K562 (cell line): ENCODE measurements around the gene DCLK2. TPM values are rescaled to one million over a fixed set of nuclear protein-coding genes. Genes with fewer than 3 reads are reported as not detected.

Experiments used
- ATAC-seq: fragments of 200-7000 bp; cut with Tn5 transposase; 3 replicates; pipeline ENCODE4 v1.9.1; 2020; ENCODE audit warnings: moderate library complexity
- BruUV-seq: library from RNA; stranded (reverse); fragments of 400-500 nt; replicated peaks from 2 replicates; lab custom pipeline; 2021; lab: Mats Ljungman, UMichigan
- CTCF ChIA-PET: fragments of 300-600 bp; formaldehyde crosslinking; extraction: SDS; loops from one replicate; lab custom pipeline; 2021; ENCODE audit warnings: low intra/inter-chr PET ratio; lab: Yijun Ruan, JAX
- POLR2A ChIA-PET: fragments of 300-600, 350-650 bp; sonication (Branson Sonifier 250); formaldehyde crosslinking; extraction: SDS; loops from one replicate; lab custom pipeline; 2021; ENCODE audit warnings: antibody characterized with exemption, inconsistent platforms; lab: Yijun Ruan, JAX
- DNase-seq, 4 experiments: peaks; one replicate each; pipeline versions ENCODE4 v3.0.0 to v3.0.0-alpha.2; 2011 to 2018; ENCODE audit warnings: low spot score in 3 of 4, mixed read lengths in 3 of 4; ENCODE audit errors: extremely low read depth in 1 of 4
- FAIRE-seq: peaks from 2 replicates; lab custom pipeline; 2011; peaks lifted over from hg19 to GRCh38; lab: Jason Lieb, UNC
- H2AFZ ChIP-seq: 2 replicates; pipeline ENCODE4 v1.6.0; 2011; ENCODE audit warnings: low read depth, low read length, control low read depth, inconsistent platforms
- H3K27ac ChIP-seq: fragments of 200-600 bp; 3 replicates; pipeline ENCODE4 v1.8.0; 2011; ENCODE audit warnings: low read depth, mild to moderate bottlenecking, control low read depth, inconsistent platforms, low read length, moderate library complexity, mixed read lengths; ENCODE audit errors: extremely low read depth
- H3K27me3 ChIP-seq, 2 experiments: fragments of 300-600 bp in 1 of 2; 2 replicates in 1 of 2; 3 replicates in 1 of 2; pipeline versions ENCODE4 v1.6.0 to v1.8.0; 2011; ENCODE audit warnings: inconsistent platforms in 2 of 2, low read length in 2 of 2, mild to moderate bottlenecking in 1 of 2, mixed read lengths in 1 of 2, moderate library complexity in 1 of 2; ENCODE audit not compliant: control insufficient read depth in 2 of 2, insufficient read depth in 2 of 2
- H3K36me3 ChIP-seq: fragments of 300-600 bp; 3 replicates; pipeline ENCODE4 v1.8.0; 2011; ENCODE audit warnings: mild to moderate bottlenecking, low read length, inconsistent platforms; ENCODE audit not compliant: control insufficient read depth, insufficient read depth
- H3K4me1 ChIP-seq, 2 experiments: fragments of 200-600 bp in 1 of 2; replicated peaks in 1 of 2; 2 replicates in 1 of 2; 3 replicates in 1 of 2; pipeline versions ENCODE4 v1.5.1 to v1.8.0; 2011; ENCODE audit warnings: inconsistent platforms in 2 of 2, low read length in 2 of 2, mild to moderate bottlenecking in 1 of 2, mixed read lengths in 1 of 2, moderate library complexity in 1 of 2; ENCODE audit not compliant: control insufficient read depth in 2 of 2, insufficient read depth in 2 of 2
- H3K4me2 ChIP-seq: 2 replicates; pipeline ENCODE4 v1.6.1; 2011; ENCODE audit warnings: low read length, control low read depth, inconsistent platforms, mixed read lengths; ENCODE audit not compliant: insufficient read depth
- H3K4me3 ChIP-seq: fragments of 200-600 bp; sonication (generic), shearing (Covaris generic); 2 replicates; pipeline ENCODE4 v1.5.1; 2016; ENCODE audit warnings: control low read depth, inconsistent platforms
- H3K79me2 ChIP-seq: fragments of 200-600 bp; 3 replicates; pipeline ENCODE4 v1.8.0; 2011; ENCODE audit warnings: low read length, inconsistent platforms; ENCODE audit not compliant: control insufficient read depth, insufficient read depth
- H3K9ac ChIP-seq, 2 experiments: 2 replicates each; pipeline versions ENCODE4 v1.6.0 to v1.6.1; 2011; ENCODE audit warnings: low read depth in 2 of 2, low read length in 2 of 2, control low read depth in 1 of 2, inconsistent platforms in 1 of 2, mild to moderate bottlenecking in 1 of 2, mixed read lengths in 1 of 2; ENCODE audit not compliant: insufficient read depth in 1 of 2
- H3K9me1 ChIP-seq: one replicate; pipeline ENCODE4 v1.6.0; 2011; ENCODE audit warnings: inconsistent platforms, mild to moderate bottlenecking, low read length, moderate library complexity; ENCODE audit not compliant: control insufficient read depth, insufficient read depth
- H3K9me3 ChIP-seq: replicated peaks from 2 replicates; pipeline ENCODE4 v1.5.1; 2011; ENCODE audit warnings: low read depth, low read length, inconsistent platforms; ENCODE audit not compliant: control insufficient read depth, insufficient read depth
- H4K20me1 ChIP-seq: replicated peaks from 2 replicates; pipeline ENCODE4 v1.6.1; 2011; ENCODE audit warnings: low read length, inconsistent platforms, mixed read lengths; ENCODE audit not compliant: control insufficient read depth, insufficient read depth
- BCL6 ChIP-seq: fragments of 250-450 bp; sonication (Bioruptor Pico); IDR thresholded peaks from 2 replicates; pipeline ENCODE4 v1.4.0; 2020
- FOXJ3 ChIP-seq: sonication (generic); formaldehyde crosslinking; IDR thresholded peaks from 2 replicates; pipeline ENCODE4 v1.4.0; 2020; ENCODE audit warnings: mild to moderate bottlenecking, missing genetic modification reagents
- GATAD2B ChIP-seq: fragments of 450-650 bp; IDR thresholded peaks from 2 replicates; pipeline ENCODE4 v1.6.1; 2017; ENCODE audit warnings: mild to moderate bottlenecking, borderline replicate concordance
- GTF2A2 ChIP-seq: IDR thresholded peaks from 2 replicates; pipeline ENCODE4 v1.6.1; 2016; ENCODE audit warnings: mild to moderate bottlenecking, missing genetic modification characterization, missing compliant biosample characterization
- KHSRP ChIP-seq: fragments of 450-650 bp; IDR thresholded peaks from 2 replicates; pipeline ENCODE4 v1.6.1; 2017
- MBD2 ChIP-seq: sonication (generic); IDR thresholded peaks from 2 replicates; pipeline ENCODE4 v1.6.1; 2016; ENCODE audit warnings: low read depth, borderline replicate concordance
- NCOA6 ChIP-seq: fragments of 450-650 bp; IDR thresholded peaks from 2 replicates; pipeline ENCODE4 v1.6.1; 2017; ENCODE audit warnings: mild to moderate bottlenecking
- POU5F1 ChIP-seq: fragments of 150-350 bp; IDR thresholded peaks from 2 replicates; pipeline ENCODE4 v1.6.1; 2014; ENCODE audit warnings: borderline replicate concordance, low read length, low read depth, mild to moderate bottlenecking; ENCODE audit not compliant: partially characterized antibody
- STAT5B ChIP-seq: fragments of 250-450 bp; sonication (Bioruptor Pico); IDR thresholded peaks from 2 replicates; pipeline ENCODE4 v1.8.0; 2021; ENCODE audit warnings: mild to moderate bottlenecking, inconsistent platforms
- TCF7 ChIP-seq: sonication (generic); IDR thresholded peaks from 2 replicates; pipeline ENCODE4 v1.6.1; 2016; ENCODE audit warnings: antibody characterized with exemption, borderline replicate concordance
- ZNF263 ChIP-seq: sonication (generic); formaldehyde crosslinking; IDR thresholded peaks from 2 replicates; pipeline ENCODE4 v1.8.0; 2022; ENCODE audit warnings: mild to moderate bottlenecking, missing genetic modification reagents, borderline replicate concordance
- ZNF695 ChIP-seq: fragments of 450-650 bp; formaldehyde crosslinking; IDR thresholded peaks from 2 replicates; pipeline ENCODE4 v1.4.0; 2020; ENCODE audit warnings: mild to moderate bottlenecking, moderate library complexity
- WGBS: fragments of 100-300 bp; shearing (Covaris generic); methylation state at CpG from one replicate; pipeline ENCODE4 v1.1.6; 2016; ENCODE audit warnings: low coverage, mixed read lengths; ENCODE audit not compliant: insufficient coverage; ENCODE audit errors: missing lambda C conversion rate; 5-methylcytosine and 5-hydroxymethylcytosine counted together
- in situ Hi-C: fragments of 300-500 bp; cut with MboI; formaldehyde crosslinking; loops from 4 replicates; pipeline ENCODE4 v1.15.0; 2018; ENCODE audit warnings: inconsistent platforms, mixed read lengths
- intact Hi-C: fragments of 100-400 bp; cut with micrococcal nuclease; formaldehyde crosslinking; loops from 2 replicates; pipeline ENCODE4 v1.14.2; 2022
- polyA plus RNA-seq, 8 experiments: library from polyadenylated mRNA; depleted of rRNA in 4 of 8; stranded (reverse) in 5 of 8; unstranded in 3 of 8; fragments of >200 nt; fragmentation: Nextera tagmentation in 2 of 8; fragmentation: Illumina TruSeq in 1 of 8; extraction: Ambion mirVana in 2 of 8; extraction: Trizol in 1 of 8; gene quantifications; 2 replicates each; pipeline versions ENCODE4 v1.2.1 to v1.2.3, GENCODE V29; 2011 to 2014; ENCODE audit warnings: inconsistent platforms in 1 of 8, missing spikeins in 1 of 8
- total RNA-seq, 7 experiments: library from RNA; depleted of rRNA in 6 of 7; stranded (reverse); fragments of >200 nt in 6 of 7; fragmentation: Illumina TruSeq in 2 of 7; extraction: Trizol in 2 of 7; gene quantifications; 2 replicates each; pipeline versions ENCODE4 v1.2.1 to v1.2.3, GENCODE V29; 2011 to 2021; ENCODE audit warnings: low replicate concordance in 1 of 7
- TF ChIP-seq, protein P1 (sequence below): fragments of 450-650 bp; IDR thresholded peaks from 2 replicates; pipeline ENCODE4 v1.7.0; 2016; ENCODE audit warnings: borderline replicate concordance
- TF ChIP-seq, protein P2 (sequence below): sonication (generic); formaldehyde crosslinking; IDR thresholded peaks from 2 replicates; pipeline ENCODE4 v1.8.0; 2022; ENCODE audit warnings: missing genetic modification reagents, mild to moderate bottlenecking, borderline replicate concordance
- TF ChIP-seq, protein P3 (sequence below): sonication (generic); formaldehyde crosslinking; IDR thresholded peaks from 2 replicates; pipeline ENCODE4 v1.8.1; 2023; ENCODE audit warnings: mild to moderate bottlenecking, missing genetic modification reagents
- TF ChIP-seq, protein P4 (sequence below): fragments of 250-450 bp; sonication (Bioruptor Pico); IDR thresholded peaks from 2 replicates; pipeline ENCODE4 v1.4.0; 2020; ENCODE audit warnings: borderline replicate concordance

DCLK2 gene
- total and polyA plus RNA-seq, 9 of the 15 experiments (the other 6 are each of a cell fraction or from before 2014, with no cell fraction given), result not detected

DNA sequence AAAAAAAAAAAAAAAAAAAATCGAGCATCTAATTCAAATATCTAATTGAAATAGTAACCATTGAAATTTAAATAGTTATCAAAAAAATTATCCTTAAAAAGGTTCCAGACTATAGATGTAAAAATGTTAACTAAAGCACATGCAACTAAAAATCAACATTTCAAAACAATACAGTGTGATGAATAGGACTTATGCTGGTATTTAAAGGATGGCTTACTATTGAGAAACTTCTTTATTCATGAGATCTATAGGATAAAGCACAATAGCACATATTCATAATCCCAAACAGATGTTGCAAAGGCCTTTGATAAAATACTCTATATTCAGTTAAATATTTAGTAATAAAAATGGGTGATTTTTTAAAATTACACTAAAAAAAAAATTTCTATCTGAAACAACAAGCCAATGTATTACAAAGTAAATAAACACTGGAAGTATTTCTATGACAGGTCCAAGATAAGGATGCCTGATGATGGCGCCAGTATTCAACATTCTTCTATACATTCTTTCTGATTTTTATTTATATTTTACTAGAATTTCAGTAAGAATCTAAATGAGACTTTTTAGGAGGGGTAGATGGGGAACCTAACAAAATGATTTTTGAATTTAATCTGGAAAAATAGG lies 26.3 kb downstream of the DCLK2 start:
- intact Hi-C loops (no loop called here), in situ Hi-C loops (no loop called here)
- DNase-seq (no peak), FAIRE-seq (no peak), ATAC-seq (no peak)
- 0% methylated on average over 2 of the region's 2 CpGs for WGBS
- Histone ChIP-seq H3K4me1 (no peaks in the 10 kb centered on the region), H3K9me3 (no peaks in the 10 kb centered on the region), H3K9me1 (no peaks in the 10 kb centered on the region), H3K27ac (no peak overlapping the region), H3K79me2 (no peaks in the 10 kb centered on the region), H4K20me1 (no peaks in the 10 kb centered on the region), H3K4me3 (no peak overlapping the region), H3K4me2 (no peak overlapping the region), H3K27me3 (no peaks in the 10 kb centered on the region), H3K36me3 (no peaks in the 10 kb centered on the region), H2AFZ (no peak overlapping the region), H3K9ac (no peak overlapping the region)
- CTCF ChIA-PET, result no interaction called here
- BruUV-seq, result no TSS peak
- POLR2A ChIA-PET, result no interaction called here
- TF ChIP-seq BCL6, result no peak
- no peak for TF ChIP-seq ZNF695 (CRISPR knock-in tag)
- TF ChIP-seq KHSRP, result no peak
- TF ChIP-seq, protein P1, sequence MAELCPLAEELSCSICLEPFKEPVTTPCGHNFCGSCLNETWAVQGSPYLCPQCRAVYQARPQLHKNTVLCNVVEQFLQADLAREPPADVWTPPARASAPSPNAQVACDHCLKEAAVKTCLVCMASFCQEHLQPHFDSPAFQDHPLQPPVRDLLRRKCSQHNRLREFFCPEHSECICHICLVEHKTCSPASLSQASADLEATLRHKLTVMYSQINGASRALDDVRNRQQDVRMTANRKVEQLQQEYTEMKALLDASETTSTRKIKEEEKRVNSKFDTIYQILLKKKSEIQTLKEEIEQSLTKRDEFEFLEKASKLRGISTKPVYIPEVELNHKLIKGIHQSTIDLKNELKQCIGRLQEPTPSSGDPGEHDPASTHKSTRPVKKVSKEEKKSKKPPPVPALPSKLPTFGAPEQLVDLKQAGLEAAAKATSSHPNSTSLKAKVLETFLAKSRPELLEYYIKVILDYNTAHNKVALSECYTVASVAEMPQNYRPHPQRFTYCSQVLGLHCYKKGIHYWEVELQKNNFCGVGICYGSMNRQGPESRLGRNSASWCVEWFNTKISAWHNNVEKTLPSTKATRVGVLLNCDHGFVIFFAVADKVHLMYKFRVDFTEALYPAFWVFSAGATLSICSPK, result no peak
- no peak for TF ChIP-seq POU5F1
- TF ChIP-seq NCOA6, result no peak
- TF ChIP-seq FOXJ3 (CRISPR knock-in tag), result no peak
- TF ChIP-seq ZNF263 (CRISPR knock-in tag), result no peak
- TF ChIP-seq, protein P2, sequence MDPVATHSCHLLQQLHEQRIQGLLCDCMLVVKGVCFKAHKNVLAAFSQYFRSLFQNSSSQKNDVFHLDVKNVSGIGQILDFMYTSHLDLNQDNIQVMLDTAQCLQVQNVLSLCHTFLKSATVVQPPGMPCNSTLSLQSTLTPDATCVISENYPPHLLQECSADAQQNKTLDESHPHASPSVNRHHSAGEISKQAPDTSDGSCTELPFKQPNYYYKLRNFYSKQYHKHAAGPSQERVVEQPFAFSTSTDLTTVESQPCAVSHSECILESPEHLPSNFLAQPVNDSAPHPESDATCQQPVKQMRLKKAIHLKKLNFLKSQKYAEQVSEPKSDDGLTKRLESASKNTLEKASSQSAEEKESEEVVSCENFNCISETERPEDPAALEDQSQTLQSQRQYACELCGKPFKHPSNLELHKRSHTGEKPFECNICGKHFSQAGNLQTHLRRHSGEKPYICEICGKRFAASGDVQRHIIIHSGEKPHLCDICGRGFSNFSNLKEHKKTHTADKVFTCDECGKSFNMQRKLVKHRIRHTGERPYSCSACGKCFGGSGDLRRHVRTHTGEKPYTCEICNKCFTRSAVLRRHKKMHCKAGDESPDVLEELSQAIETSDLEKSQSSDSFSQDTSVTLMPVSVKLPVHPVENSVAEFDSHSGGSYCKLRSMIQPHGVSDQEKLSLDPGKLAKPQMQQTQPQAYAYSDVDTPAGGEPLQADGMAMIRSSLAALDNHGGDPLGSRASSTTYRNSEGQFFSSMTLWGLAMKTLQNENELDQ (CRISPR knock-in tag), result no peak
- no peak for TF ChIP-seq GATAD2B
- no peak for TF ChIP-seq TCF7
- TF ChIP-seq MBD2, result no peak
- TF ChIP-seq, protein P3, sequence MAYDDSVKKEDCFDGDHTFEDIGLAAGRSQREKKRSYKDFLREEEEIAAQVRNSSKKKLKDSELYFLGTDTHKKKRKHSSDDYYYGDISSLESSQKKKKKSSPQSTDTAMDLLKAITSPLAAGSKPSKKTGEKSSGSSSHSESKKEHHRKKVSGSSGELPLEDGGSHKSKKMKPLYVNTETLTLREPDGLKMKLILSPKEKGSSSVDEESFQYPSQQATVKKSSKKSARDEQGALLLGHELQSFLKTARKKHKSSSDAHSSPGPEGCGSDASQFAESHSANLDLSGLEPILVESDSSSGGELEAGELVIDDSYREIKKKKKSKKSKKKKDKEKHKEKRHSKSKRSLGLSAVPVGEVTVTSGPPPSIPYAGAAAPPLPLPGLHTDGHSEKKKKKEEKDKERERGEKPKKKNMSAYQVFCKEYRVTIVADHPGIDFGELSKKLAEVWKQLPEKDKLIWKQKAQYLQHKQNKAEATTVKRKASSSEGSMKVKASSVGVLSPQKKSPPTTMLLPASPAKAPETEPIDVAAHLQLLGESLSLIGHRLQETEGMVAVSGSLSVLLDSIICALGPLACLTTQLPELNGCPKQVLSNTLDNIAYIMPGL, result no peak
- no peak for TF ChIP-seq GTF2A2
- TF ChIP-seq, protein P4, sequence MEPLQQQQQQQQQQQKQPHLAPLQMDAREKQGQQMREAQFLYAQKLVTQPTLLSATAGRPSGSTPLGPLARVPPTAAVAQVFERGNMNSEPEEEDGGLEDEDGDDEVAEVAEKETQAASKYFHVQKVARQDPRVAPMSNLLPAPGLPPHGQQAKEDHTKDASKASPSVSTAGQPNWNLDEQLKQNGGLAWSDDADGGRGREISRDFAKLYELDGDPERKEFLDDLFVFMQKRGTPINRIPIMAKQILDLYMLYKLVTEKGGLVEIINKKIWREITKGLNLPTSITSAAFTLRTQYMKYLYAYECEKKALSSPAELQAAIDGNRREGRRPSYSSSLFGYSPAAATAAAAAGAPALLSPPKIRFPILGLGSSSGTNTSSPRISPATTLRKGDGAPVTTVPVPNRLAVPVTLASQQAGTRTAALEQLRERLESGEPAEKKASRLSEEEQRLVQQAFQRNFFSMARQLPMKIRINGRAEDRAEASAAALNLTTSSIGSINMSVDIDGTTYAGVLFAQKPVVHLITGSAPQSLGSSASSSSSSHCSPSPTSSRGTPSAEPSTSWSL (CRISPR knock-in tag), result no peak
- no peak for TF ChIP-seq STAT5B (CRISPR knock-in tag)
